Liver (tissue), 9 donors: ENCODE results near the gene SPATS1. TPM values are rescaled to one million over a fixed set of nuclear protein-coding genes. Genes with fewer than 3 reads are reported as not detected.

Source experiments
- DNase-seq: peaks from one replicate; pipeline ENCODE4 v3.0.0-alpha.2; 2017; ENCODE audit warnings: low spot score
- H3K27ac ChIP-seq, 2 donors: one replicate each; pipeline ENCODE4 v1.7.0; 2013; ENCODE audit warnings: inconsistent platforms in 2 of 2, low read length in 2 of 2, control low read depth in 1 of 2, low read depth in 1 of 2, mild to moderate bottlenecking in 1 of 2
- H3K27me3 ChIP-seq, 4 donors: one replicate each; pipeline versions ENCODE4 v1.6.1 to v1.7.0; 2013; ENCODE audit warnings: low read length in 3 of 4, inconsistent platforms in 1 of 4, mild to moderate bottlenecking in 1 of 4, moderate library complexity in 1 of 4; ENCODE audit not compliant: control insufficient read depth in 4 of 4, insufficient read depth in 4 of 4
- H3K36me3 ChIP-seq, 4 donors: one replicate each; pipeline versions ENCODE4 v1.6.1 to v1.7.0; 2013; ENCODE audit warnings: low read length in 3 of 4, mild to moderate bottlenecking in 3 of 4, low read depth in 1 of 4, moderate library complexity in 1 of 4; ENCODE audit not compliant: control insufficient read depth in 4 of 4, insufficient read depth in 3 of 4
- H3K4me1 ChIP-seq, 4 donors: one replicate each; pipeline versions ENCODE4 v1.6.1 to v1.7.0; 2013; ENCODE audit warnings: low read length in 3 of 4, mild to moderate bottlenecking in 3 of 4, moderate library complexity in 1 of 4; ENCODE audit not compliant: control insufficient read depth in 4 of 4, insufficient read depth in 4 of 4
- H3K4me3 ChIP-seq, 3 donors: one replicate each; pipeline versions ENCODE4 v1.6.1 to v1.7.0; 2013; ENCODE audit warnings: low read length in 3 of 3, control low read depth in 1 of 3, low read depth in 1 of 3, mild to moderate bottlenecking in 1 of 3
- H3K9ac ChIP-seq, 2 donors: one replicate each; pipeline ENCODE4 v1.7.0; 2013; ENCODE audit warnings: low read length in 2 of 2, mild to moderate bottlenecking in 2 of 2, moderate library complexity in 2 of 2, control low read depth in 1 of 2, low read depth in 1 of 2
- H3K9me3 ChIP-seq, 4 donors: one replicate each; pipeline versions ENCODE4 v1.6.1 to v1.7.0; 2013; ENCODE audit warnings: low read length in 3 of 4; ENCODE audit not compliant: control insufficient read depth in 4 of 4
- EGR1 ChIP-seq, 2 donors: IDR thresholded peaks; 2 replicates each; pipeline ENCODE4 v1.6.1; 2016 to 2018; ENCODE audit warnings: antibody characterized with exemption in 2 of 2, low read depth in 2 of 2
- FOXA1 ChIP-seq: IDR thresholded peaks from 2 replicates; pipeline ENCODE4 v1.6.1; 2016; ENCODE audit warnings: antibody characterized with exemption
- FOXA2 ChIP-seq: IDR thresholded peaks from 2 replicates; pipeline ENCODE4 v1.6.1; 2016; ENCODE audit warnings: antibody characterized with exemption
- GABPA ChIP-seq, 2 donors: IDR thresholded peaks in 1 of 2; conservative IDR thresholded peaks in 1 of 2; 2 replicates each; pipeline ENCODE4 v1.6.1; 2016; ENCODE audit warnings: antibody characterized with exemption in 2 of 2, mild to moderate bottlenecking in 1 of 2, moderate library complexity in 1 of 2
- HNF4A ChIP-seq, 2 donors: conservative IDR thresholded peaks; 2 replicates each; pipeline ENCODE4 v1.6.1; 2016; ENCODE audit warnings: antibody characterized with exemption in 2 of 2, mild to moderate bottlenecking in 2 of 2
- HNF4G ChIP-seq: IDR thresholded peaks from 2 replicates; pipeline ENCODE4 v1.6.1; 2016; ENCODE audit warnings: antibody characterized with exemption
- JUND ChIP-seq, 2 donors: IDR thresholded peaks; 2 replicates each; pipeline ENCODE4 v1.6.1; 2016; ENCODE audit warnings: antibody characterized with exemption in 2 of 2
- MAX ChIP-seq: IDR thresholded peaks from 2 replicates; pipeline ENCODE4 v1.6.1; 2016; ENCODE audit warnings: antibody characterized with exemption
- NR2F2 ChIP-seq: IDR thresholded peaks from 2 replicates; pipeline ENCODE4 v1.6.1; 2016; ENCODE audit warnings: antibody characterized with exemption
- RAD21 ChIP-seq, 2 donors: IDR thresholded peaks; 2 replicates each; pipeline ENCODE4 v1.6.1; 2016; ENCODE audit warnings: antibody characterized with exemption in 2 of 2, mild to moderate bottlenecking in 2 of 2
- RXRA ChIP-seq, 2 donors: IDR thresholded peaks; 2 replicates each; pipeline ENCODE4 v1.6.1; 2017 to 2018; ENCODE audit warnings: antibody characterized with exemption in 2 of 2, mild to moderate bottlenecking in 1 of 2
- SP1 ChIP-seq: IDR thresholded peaks from 2 replicates; pipeline ENCODE4 v1.6.1; 2018; ENCODE audit warnings: antibody characterized with exemption, mild to moderate bottlenecking
- TAF1 ChIP-seq: conservative IDR thresholded peaks from 2 replicates; pipeline ENCODE4 v1.6.1; 2016; ENCODE audit warnings: antibody characterized with exemption, mild to moderate bottlenecking
- YY1 ChIP-seq: IDR thresholded peaks from 2 replicates; pipeline ENCODE4 v1.6.1; 2016; ENCODE audit warnings: antibody characterized with exemption, mild to moderate bottlenecking
- WGBS: extraction: QIAGEN DNeasy Blood & Tissue Kit; methylation state at CpG from one replicate; pipeline ENCODE4 v1.1.7; 2013; 5-methylcytosine and 5-hydroxymethylcytosine counted together
- polyA plus RNA-seq, 2 donors: library from polyadenylated mRNA; stranded (reverse) in 1 of 2; unstranded in 1 of 2; fragments of 200-250 nt in 1 of 2; fragments of >200 nt in 1 of 2; fragmentation: Nextera tagmentation in 1 of 2; extraction: Ambion mirVana in 1 of 2; gene quantifications; one replicate each; pipeline versions ENCODE4 v1.2.1 to v1.2.3, GENCODE V29; 2013 to 2015
- total RNA-seq, 2 donors: library from RNA; depleted of rRNA; stranded (reverse); fragments of >200 nt; gene quantifications; one replicate each; pipeline ENCODE4 v1.2.3, GENCODE V29; 2014
- TF ChIP-seq, protein P1 (sequence below): IDR thresholded peaks from 2 replicates; pipeline ENCODE4 v1.6.1; 2016; ENCODE audit warnings: antibody characterized with exemption, mild to moderate bottlenecking
- TF ChIP-seq, protein P2 (sequence below): IDR thresholded peaks from 2 replicates; pipeline ENCODE4 v1.6.1; 2016; ENCODE audit warnings: antibody characterized with exemption
- TF ChIP-seq, protein P3 (sequence below): IDR thresholded peaks from 2 replicates; pipeline ENCODE4 v1.6.1; 2016; ENCODE audit warnings: antibody characterized with exemption
- TF ChIP-seq, protein P4 (sequence below): fragments of 150-350 bp; IDR thresholded peaks from 2 replicates; pipeline ENCODE4 v1.5.1; 2017; ENCODE audit warnings: improper control_type of control experiment, low read depth, low read length; ENCODE audit not compliant: missing input control
- donor health status: healthy.
- donor health status: healthy.
- donor health status: healthy.
- donor health status: healthy.
- donor health status: healthy.

Gene SPATS1
- total and polyA plus RNA-seq, 4 donors, result not detected

GRCh38 chr6:44377484-44377883 is 35.0 kb downstream of the SPATS1 start:
- Histone ChIP-seq H3K27me3 (no peaks in the 10 kb centered on the region), H3K4me3 (no peak overlapping the region), H3K4me1 (peaks cover 1 to 18% (median 14%) of the 10 kb centered on the region in 4 donors), H3K9me3 (no peaks in the 10 kb centered on the region), H3K27ac (no peak overlapping the region), H3K9ac (no peak overlapping the region), H3K36me3 (no peaks in the 10 kb centered on the region)
- 91% methylated on average over 3 of the region's 3 CpGs for WGBS
- DNase-seq, result no peak
- TF ChIP-seq, protein P1, sequence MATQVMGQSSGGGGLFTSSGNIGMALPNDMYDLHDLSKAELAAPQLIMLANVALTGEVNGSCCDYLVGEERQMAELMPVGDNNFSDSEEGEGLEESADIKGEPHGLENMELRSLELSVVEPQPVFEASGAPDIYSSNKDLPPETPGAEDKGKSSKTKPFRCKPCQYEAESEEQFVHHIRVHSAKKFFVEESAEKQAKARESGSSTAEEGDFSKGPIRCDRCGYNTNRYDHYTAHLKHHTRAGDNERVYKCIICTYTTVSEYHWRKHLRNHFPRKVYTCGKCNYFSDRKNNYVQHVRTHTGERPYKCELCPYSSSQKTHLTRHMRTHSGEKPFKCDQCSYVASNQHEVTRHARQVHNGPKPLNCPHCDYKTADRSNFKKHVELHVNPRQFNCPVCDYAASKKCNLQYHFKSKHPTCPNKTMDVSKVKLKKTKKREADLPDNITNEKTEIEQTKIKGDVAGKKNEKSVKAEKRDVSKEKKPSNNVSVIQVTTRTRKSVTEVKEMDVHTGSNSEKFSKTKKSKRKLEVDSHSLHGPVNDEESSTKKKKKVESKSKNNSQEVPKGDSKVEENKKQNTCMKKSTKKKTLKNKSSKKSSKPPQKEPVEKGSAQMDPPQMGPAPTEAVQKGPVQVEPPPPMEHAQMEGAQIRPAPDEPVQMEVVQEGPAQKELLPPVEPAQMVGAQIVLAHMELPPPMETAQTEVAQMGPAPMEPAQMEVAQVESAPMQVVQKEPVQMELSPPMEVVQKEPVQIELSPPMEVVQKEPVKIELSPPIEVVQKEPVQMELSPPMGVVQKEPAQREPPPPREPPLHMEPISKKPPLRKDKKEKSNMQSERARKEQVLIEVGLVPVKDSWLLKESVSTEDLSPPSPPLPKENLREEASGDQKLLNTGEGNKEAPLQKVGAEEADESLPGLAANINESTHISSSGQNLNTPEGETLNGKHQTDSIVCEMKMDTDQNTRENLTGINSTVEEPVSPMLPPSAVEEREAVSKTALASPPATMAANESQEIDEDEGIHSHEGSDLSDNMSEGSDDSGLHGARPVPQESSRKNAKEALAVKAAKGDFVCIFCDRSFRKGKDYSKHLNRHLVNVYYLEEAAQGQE, result no peak
- TF ChIP-seq FOXA1 (no peak), FOXA2 (no peak), SP1 (no peak), HNF4A (conservative IDR thresholded peaks at IDR 0.05) (no peak), TAF1 (no peak), EGR1 (IDR thresholded peaks at IDR 0.05; ENCODE audit: low read depth in 2 of 2) (no peak), JUND (IDR thresholded peaks at IDR 0.05) (no peak), HNF4G (no peak), RAD21 (IDR thresholded peaks at IDR 0.05) (no peak), RXRA (IDR thresholded peaks at IDR 0.05) (no peak), YY1 (no peak), NR2F2 (no peak), GABPA (IDR thresholded peaks at IDR 0.05 in 1 of 2, conservative IDR thresholded peaks at IDR 0.05 in 1 of 2) (no peak), MAX (no peak)
- TF ChIP-seq, protein P2, sequence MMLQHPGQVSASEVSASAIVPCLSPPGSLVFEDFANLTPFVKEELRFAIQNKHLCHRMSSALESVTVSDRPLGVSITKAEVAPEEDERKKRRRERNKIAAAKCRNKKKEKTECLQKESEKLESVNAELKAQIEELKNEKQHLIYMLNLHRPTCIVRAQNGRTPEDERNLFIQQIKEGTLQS, result no peak
- TF ChIP-seq, protein P3, sequence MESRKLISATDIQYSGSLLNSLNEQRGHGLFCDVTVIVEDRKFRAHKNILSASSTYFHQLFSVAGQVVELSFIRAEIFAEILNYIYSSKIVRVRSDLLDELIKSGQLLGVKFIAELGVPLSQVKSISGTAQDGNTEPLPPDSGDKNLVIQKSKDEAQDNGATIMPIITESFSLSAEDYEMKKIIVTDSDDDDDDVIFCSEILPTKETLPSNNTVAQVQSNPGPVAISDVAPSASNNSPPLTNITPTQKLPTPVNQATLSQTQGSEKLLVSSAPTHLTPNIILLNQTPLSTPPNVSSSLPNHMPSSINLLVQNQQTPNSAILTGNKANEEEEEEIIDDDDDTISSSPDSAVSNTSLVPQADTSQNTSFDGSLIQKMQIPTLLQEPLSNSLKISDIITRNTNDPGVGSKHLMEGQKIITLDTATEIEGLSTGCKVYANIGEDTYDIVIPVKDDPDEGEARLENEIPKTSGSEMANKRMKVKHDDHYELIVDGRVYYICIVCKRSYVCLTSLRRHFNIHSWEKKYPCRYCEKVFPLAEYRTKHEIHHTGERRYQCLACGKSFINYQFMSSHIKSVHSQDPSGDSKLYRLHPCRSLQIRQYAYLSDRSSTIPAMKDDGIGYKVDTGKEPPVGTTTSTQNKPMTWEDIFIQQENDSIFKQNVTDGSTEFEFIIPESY, result no peak
- TF ChIP-seq, protein P4, sequence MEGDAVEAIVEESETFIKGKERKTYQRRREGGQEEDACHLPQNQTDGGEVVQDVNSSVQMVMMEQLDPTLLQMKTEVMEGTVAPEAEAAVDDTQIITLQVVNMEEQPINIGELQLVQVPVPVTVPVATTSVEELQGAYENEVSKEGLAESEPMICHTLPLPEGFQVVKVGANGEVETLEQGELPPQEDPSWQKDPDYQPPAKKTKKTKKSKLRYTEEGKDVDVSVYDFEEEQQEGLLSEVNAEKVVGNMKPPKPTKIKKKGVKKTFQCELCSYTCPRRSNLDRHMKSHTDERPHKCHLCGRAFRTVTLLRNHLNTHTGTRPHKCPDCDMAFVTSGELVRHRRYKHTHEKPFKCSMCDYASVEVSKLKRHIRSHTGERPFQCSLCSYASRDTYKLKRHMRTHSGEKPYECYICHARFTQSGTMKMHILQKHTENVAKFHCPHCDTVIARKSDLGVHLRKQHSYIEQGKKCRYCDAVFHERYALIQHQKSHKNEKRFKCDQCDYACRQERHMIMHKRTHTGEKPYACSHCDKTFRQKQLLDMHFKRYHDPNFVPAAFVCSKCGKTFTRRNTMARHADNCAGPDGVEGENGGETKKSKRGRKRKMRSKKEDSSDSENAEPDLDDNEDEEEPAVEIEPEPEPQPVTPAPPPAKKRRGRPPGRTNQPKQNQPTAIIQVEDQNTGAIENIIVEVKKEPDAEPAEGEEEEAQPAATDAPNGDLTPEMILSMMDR, result no peak
